ENCODE measurements around the gene CCDC88B.

CCDC88B gene

DNA sequence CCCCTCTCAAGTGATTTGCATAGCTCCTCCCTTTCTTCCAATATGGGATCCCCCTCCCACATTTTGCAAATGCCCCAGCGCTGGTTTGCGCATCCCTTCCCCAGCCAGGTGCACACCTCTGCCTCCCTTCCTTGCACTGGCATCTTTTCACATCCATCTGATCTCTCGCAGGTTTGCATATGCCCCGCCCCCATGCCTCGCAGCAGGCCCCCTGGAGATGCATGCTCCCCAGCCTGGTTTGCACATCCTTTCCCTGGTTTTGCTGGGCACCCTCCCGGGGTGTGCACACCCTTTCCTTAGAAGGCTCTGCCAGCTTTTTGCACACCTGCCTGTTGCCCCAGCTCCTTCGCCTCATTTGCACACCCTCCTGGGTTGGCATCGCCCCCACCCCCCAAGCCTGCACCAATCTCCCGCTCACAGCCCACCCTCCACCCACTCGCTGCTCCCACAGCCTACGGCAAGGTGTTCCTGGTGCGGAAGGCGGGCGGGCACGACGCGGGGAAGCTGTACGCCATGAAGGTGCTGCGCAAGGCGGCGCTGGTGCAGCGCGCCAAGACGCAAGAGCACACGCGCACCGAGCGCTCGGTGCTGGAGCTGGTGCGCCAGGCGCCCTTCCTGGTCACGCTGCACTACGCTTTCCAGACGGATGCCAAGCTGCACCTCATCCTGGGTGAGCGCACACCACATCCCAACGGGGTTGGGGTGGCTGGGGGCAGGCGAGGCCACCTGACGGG is 19.9 kb downstream of the CCDC88B start:
- no peak for DNase-seq (ENCODE audit: extremely low read depth in 1 of 2, low read depth in 1 of 2)

DNA sequence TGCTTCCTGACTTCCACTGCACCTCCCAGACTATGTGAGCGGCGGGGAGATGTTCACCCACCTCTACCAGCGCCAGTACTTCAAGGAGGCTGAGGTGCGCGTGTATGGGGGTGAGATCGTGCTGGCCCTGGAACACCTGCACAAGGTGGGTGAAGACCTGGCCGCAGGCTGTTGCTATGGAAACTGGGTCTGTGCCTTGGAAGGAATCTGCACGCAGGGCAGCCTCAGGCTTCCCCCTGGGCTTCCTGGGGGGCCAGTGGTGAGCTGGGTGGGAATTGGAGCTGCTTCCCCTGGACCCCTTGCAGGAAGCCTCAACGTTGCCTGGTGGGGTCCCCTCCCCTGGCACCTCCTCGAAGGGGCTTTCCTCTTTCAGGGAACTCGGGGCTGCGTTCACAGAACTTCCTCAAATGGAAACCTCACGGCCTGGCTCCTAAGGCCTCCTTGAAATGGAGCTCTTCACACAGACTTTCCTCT is 20.5 kb downstream of the CCDC88B start:
- DNase-seq (ENCODE audit: extremely low read depth in 1 of 2, low read depth in 1 of 2): no peak

DNA sequence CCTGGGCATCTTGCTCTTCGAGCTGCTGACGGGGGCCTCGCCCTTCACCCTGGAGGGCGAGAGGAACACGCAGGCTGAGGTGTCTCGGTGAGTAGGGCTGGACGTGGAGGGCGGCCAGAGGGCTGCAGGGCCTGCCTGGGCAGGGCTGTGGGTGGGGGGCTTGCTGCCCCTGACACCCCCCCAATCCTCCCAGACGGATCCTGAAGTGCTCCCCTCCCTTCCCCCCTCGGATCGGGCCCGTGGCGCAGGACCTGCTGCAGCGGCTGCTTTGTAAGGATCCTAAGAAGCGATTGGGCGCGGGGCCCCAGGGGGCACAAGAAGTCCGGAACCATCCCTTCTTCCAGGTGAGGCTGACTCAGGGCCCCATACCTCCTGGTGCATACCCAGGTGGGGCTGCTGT is 21.7 kb downstream of the CCDC88B start:
- no peak for DNase-seq (ENCODE audit: extremely low read depth in 1 of 2, low read depth in 1 of 2)

GRCh38 chr11:64362339-64362738 is 22.3 kb downstream of the CCDC88B start:
- DNase-seq (ENCODE audit: extremely low read depth in 1 of 2, low read depth in 1 of 2): no peak

GRCh38 chr11:64364435-64364834 is 24.4 kb downstream of the CCDC88B start:
- DNase-seq (ENCODE audit: extremely low read depth in 1 of 2, low read depth in 1 of 2): no peak

- DNase-seq (ENCODE audit: extremely low read depth in 1 of 2, low read depth in 1 of 2): no peak
Observed at GRCh38 chr11:64364911-64365310, 24.9 kb downstream of the CCDC88B start.

GRCh38 chr11:64366751-64367150 is 26.7 kb downstream of the CCDC88B start:
- no peak for DNase-seq (ENCODE audit: extremely low read depth in 1 of 2, low read depth in 1 of 2)

GRCh38 chr11:64367931-64368672 is 28.1 kb downstream of the CCDC88B start:
- DNase-seq (ENCODE audit: extremely low read depth in 1 of 2, low read depth in 1 of 2): no peak

DNA sequence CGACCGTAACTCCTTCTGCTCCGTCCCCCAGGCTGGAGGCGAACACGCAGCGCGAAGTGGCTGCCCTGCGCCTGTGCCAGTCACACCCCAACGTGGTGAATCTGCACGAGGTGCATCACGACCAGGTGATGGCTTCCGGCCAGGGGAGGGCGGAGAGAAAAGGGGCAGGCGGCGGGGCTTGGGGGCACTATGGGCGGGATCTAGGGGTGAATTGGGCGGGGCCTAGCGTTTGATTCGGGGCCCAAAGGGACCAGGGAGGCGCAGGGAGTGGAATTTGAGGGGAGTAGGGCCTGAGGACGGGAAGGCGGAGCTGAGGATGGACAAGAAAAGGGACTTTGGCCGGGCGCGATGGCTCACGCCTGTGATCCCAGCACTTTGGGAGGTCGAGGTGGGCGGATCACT is 28.7 kb downstream of the CCDC88B start:
- no peak for DNase-seq (ENCODE audit: extremely low read depth in 1 of 2, low read depth in 1 of 2)

DNA sequence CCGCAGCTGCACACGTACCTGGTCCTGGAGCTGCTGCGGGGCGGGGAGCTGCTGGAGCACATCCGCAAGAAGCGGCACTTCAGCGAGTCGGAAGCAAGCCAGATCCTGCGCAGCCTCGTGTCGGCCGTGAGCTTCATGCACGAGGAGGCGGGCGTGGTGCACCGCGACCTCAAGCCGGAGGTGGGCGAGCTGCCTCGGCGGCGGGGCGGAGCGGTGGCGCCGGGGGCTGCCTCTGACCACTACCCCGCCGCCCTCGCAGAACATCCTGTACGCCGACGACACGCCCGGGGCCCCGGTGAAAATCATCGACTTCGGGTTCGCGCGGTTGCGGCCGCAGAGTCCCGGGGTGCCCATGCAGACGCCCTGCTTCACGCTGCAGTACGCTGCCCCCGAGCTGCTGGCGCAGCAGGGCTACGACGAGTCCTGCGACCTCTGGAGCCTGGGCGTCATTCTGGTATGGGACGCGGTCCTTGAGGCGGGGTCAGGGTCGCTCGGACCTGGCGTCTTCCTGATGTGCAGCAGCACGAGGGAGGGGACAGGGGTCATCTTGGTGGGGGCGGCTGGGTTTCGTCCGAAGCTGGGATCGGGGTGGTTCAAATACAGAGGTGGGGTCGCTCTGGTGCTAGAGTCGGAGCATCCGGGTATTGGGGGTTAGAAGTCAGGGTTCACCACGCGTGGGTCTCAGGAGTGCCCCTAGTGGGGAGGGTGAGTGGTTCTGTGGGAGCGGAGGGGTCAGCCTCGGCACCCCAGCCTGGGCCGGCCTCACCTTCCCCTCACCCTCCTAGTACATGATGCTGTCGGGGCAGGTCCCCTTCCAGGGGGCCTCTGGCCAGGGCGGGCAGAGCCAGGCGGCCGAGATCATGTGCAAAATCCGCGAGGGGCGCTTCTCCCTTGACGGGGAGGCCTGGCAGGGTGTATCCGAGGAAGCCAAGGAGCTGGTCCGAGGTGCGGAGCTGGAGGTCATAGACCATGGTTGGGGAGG is 29.7 kb downstream of the CCDC88B start:
- no peak for DNase-seq (ENCODE audit: extremely low read depth in 1 of 2, low read depth in 1 of 2)

- DNase-seq (ENCODE audit: extremely low read depth in 1 of 2, low read depth in 1 of 2): no peak
Observed at GRCh38 chr11:64371201-64371600, 31.2 kb downstream of the CCDC88B start.

DNA sequence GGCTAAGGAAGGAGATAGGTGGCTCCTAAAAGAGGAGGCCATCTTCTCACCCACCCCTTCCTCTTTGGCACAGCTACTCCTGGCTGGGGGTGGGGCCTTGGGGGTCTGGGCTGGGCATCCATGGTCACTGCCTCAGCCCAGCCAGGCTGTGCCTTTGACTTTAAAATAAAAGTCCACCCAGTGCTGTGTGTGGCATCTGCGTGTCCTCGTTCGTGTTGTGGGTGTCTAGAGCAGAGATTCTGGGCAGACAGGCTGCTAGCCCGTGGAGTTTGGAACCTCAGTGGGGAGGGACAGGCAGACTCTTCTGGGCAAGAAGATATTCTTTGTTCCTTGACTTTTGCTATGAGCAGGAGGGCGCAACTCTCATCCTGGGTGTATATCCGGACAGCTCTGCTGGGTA is 32.0 kb downstream of the CCDC88B start:
- no peak for DNase-seq (ENCODE audit: extremely low read depth in 1 of 2, low read depth in 1 of 2)

- DNase-seq (ENCODE audit: extremely low read depth in 1 of 2, low read depth in 1 of 2): no peak
Observed at GRCh38 chr11:64372802-64373597, 33.0 kb downstream of the CCDC88B start.

- no peak for DNase-seq (ENCODE audit: extremely low read depth in 1 of 2, low read depth in 1 of 2)
Observed at GRCh38 chr11:64373598-64373974, 33.6 kb downstream of the CCDC88B start.

GRCh38 chr11:64376071-64376470 is 36.1 kb downstream of the CCDC88B start:
- DNase-seq (ENCODE audit: extremely low read depth in 1 of 2, low read depth in 1 of 2): no peak

GRCh38 chr11:64378335-64378880 is 38.4 kb downstream of the CCDC88B start:
- no peak for DNase-seq (ENCODE audit: extremely low read depth in 1 of 2, low read depth in 1 of 2)

DNA sequence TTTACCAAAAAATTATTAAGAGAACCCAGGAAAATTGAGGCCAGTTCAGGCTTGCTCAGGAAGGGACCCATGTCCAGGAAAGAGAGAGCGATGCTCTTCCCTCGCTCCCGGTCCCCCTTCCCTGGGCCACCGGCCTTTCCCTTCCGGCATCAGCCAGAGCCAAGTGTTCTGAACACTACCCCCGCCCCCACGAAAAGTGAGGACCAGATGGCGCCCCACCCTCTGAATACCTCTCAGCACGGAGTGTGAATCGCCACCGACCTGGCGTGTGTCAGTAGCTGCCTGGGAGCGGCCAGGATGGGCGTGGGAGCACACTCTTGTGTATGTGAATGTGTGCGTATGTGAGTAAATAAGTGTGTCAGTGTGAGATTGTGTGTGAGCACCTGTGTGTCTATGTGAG is 39.2 kb downstream of the CCDC88B start:
- DNase-seq (ENCODE audit: extremely low read depth in 1 of 2, low read depth in 1 of 2): no peak

GRCh38 chr11:64379817-64380709 is 40.1 kb downstream of the CCDC88B start:
- DNase-seq (ENCODE audit: extremely low read depth in 1 of 2, low read depth in 1 of 2): no peak

DNA sequence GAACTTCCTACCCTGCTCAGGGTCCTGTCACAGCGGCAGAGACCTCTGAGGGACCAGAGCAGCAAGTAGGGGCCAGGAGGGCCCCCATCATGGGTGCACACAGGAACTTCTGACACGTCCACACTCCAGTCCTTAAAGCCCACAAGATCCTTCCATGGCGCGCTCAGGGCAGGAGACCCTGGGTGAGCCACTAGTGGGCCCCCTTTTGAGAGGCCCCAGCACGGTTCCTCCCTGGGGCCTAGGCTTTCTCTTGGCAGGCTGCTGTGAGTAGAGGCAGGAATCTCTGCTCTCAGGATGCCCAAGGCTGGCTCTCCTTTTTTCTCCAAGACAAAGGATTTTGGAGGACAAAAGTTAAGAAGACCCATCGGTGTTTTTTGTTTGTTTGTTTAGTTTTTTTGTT is 41.3 kb downstream of the CCDC88B start:
- no peak for DNase-seq (ENCODE audit: extremely low read depth in 1 of 2, low read depth in 1 of 2)
